AG04449 (cell line): ENCODE measurements around the gene CPVL.

Source experiments
- CTCF ChIA-PET: fragments of 350-600 bp; formaldehyde crosslinking; extraction: SDS; loops from one replicate; lab custom pipeline; 2021; ENCODE audit warnings: antibody characterized with exemption; lab: Yijun Ruan, JAX
- POLR2A ChIA-PET: fragments of 400-600, 350-600 bp; formaldehyde crosslinking; extraction: SDS; loops from one replicate; lab custom pipeline; 2020; ENCODE audit warnings: antibody characterized with exemption, inconsistent platforms; lab: Yijun Ruan, JAX
- DNase-seq: peaks from one replicate; pipeline ENCODE4 v3.0.0-alpha.2; 2010; ENCODE audit warnings: low read depth, low spot score
- H3K4me3 ChIP-seq: 2 replicates; pipeline ENCODE4 v1.5.1; 2011; ENCODE audit warnings: low read depth, mild to moderate bottlenecking, control low read depth, low read length
- CTCF ChIP-seq: IDR thresholded peaks from one replicate; pipeline ENCODE4 v1.5.1; 2011; ENCODE audit warnings: mild to moderate bottlenecking, moderate library complexity, low read length, control low read depth, inconsistent platforms; ENCODE audit not compliant: insufficient read depth; ENCODE audit errors: missing control alignments

CPVL gene

DNA sequence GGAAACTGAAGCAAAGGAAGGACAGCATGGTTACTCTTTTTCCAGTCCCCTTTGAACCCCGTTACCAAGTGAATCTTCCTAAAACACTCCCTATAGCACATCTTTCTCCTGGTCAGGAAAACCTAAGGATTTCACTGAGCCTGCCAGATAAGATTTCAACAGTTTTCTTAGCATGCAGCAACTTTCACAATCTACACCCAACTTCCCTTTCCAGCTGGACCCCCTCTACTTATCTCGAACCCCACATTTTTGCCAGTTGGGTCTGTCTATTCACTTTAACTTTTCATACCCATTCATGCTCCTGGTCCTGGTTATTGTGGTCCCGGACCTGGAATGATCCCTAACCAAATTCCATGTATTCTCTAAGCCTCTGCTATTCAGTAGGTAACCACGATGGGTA is 14.9 kb upstream of the CPVL start:
- no peak for DNase-seq
- POLR2A ChIA-PET: no interaction called here
- CTCF ChIA-PET: no interaction called here
- no peak overlapping the region for H3K4me3 ChIP-seq
- TF ChIP-seq CTCF: no peak

DNA sequence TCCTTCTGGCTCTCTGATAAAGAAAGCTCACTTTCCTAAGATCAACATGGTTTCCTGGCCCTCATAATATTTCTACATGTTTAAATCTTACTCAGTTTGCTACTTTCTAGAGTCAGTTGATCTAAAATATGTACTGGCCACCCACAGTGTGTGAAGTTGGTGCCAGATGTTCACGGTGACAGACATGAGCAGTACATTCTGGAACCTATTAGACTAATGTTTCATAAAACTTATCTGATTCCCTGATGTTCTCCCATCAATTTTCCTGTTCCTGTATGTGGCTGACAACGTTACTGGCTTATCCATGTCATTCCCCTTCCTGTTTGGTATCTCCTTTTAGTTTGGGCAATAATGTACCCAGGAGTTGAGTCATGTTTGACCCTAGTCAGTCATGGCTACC is 13.7 kb upstream of the CPVL start:
- POLR2A ChIA-PET: no interaction called here
- TF ChIP-seq CTCF: no peak
- CTCF ChIA-PET: no interaction called here
- no peak for DNase-seq
- H3K4me3 ChIP-seq: no peak overlapping the region

GRCh38 chr7:29158795-29159423 is 12.6 kb upstream of the CPVL start:
- no peak overlapping the region for H3K4me3 ChIP-seq
- no peak for DNase-seq
- ChIA-PET CTCF (interaction anchor here (1.3 kb wide), 1 partner anchor 237 kb away, joined by 6 read pairs; no protein-coding TSS in a partner anchor), POLR2A (no interaction called here)
- TF ChIP-seq CTCF: no peak

- DNase-seq: no peak
- ChIA-PET CTCF (interaction anchor here (1.3 to 2.1 kb wide), 2 partner anchors 32 to 230 kb away, joined by 3 to 7 read pairs; no protein-coding TSS in a partner anchor), POLR2A (no interaction called here)
- H3K4me3 ChIP-seq: no peak overlapping the region
- no peak for TF ChIP-seq CTCF
Observed at GRCh38 chr7:29156907-29157452, 10.6 kb upstream of the CPVL start.

DNA sequence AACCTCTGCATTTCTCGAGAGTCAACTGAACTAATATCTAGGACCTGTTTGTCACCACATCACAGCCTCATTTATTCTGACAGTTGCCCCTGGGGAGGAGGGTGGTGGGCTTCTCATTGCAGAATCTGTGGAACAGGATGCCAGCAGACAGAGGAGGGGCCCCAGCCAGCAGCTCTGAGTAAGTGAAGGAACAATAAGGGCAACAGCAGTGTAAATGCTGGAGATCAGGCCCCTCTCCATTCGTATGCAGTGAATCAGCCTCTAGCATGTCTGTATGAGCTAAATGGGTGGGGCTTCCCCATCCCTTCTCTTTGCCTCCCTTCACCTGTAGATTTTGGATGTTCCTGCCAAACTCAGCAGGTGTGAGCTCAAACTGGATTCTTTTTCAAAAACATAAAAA is 7.7 kb upstream of the CPVL start:
- ChIA-PET POLR2A (no interaction called here), CTCF (no interaction called here)
- DNase-seq: no peak
- no peak overlapping the region for H3K4me3 ChIP-seq
- TF ChIP-seq CTCF: no peak

- no peak for DNase-seq
- POLR2A ChIA-PET: no interaction called here
- CTCF ChIA-PET: no interaction called here
- TF ChIP-seq CTCF: no peak
- no peak overlapping the region for H3K4me3 ChIP-seq
Observed at GRCh38 chr7:29150856-29151255, 4.5 kb upstream of the CPVL start.
